ENCODE results near the gene KCNA5.

KCNA5 gene

DNA sequence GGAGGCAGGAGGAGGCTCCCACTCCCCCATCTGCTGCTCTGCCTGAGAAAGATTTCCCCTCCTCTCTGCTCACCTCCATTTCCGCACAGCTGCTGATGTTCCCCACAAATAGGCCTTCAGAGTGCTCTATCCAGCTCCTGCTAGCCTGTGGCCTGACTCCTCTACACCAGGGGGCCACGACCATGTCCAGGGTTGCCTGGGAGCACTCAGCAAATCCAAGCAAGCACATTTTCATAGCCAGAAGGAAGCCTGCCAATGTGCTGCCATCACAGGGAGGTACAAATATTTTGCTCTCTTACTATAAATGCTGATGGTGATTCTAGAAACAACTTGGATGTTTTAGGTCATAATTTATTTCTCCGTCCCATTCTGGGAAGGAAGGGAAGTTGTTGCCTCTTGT is 17.3 kb downstream of the KCNA5 start:
- TF ChIP-seq SIN3A (IDR thresholded peaks at IDR 0.05; ENCODE audit: borderline replicate concordance, insufficient read depth, low read length): no peak
- no peak for TF ChIP-seq POLR2AphosphoS5 (IDR thresholded peaks at IDR 0.05; ENCODE audit: low read depth, low read length)
- TF ChIP-seq, protein P1, sequence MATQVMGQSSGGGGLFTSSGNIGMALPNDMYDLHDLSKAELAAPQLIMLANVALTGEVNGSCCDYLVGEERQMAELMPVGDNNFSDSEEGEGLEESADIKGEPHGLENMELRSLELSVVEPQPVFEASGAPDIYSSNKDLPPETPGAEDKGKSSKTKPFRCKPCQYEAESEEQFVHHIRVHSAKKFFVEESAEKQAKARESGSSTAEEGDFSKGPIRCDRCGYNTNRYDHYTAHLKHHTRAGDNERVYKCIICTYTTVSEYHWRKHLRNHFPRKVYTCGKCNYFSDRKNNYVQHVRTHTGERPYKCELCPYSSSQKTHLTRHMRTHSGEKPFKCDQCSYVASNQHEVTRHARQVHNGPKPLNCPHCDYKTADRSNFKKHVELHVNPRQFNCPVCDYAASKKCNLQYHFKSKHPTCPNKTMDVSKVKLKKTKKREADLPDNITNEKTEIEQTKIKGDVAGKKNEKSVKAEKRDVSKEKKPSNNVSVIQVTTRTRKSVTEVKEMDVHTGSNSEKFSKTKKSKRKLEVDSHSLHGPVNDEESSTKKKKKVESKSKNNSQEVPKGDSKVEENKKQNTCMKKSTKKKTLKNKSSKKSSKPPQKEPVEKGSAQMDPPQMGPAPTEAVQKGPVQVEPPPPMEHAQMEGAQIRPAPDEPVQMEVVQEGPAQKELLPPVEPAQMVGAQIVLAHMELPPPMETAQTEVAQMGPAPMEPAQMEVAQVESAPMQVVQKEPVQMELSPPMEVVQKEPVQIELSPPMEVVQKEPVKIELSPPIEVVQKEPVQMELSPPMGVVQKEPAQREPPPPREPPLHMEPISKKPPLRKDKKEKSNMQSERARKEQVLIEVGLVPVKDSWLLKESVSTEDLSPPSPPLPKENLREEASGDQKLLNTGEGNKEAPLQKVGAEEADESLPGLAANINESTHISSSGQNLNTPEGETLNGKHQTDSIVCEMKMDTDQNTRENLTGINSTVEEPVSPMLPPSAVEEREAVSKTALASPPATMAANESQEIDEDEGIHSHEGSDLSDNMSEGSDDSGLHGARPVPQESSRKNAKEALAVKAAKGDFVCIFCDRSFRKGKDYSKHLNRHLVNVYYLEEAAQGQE (IDR thresholded peaks at IDR 0.05; ENCODE audit: insufficient read depth in 1 of 2, low read depth in 2 of 2, low read length in 2 of 2): no peak
- TF ChIP-seq FOXP2 (optimal IDR thresholded peaks at IDR 0.05; ENCODE audit: borderline replicate concordance, extremely low read depth, extremely low read length, insufficient read depth): no peak
- no peak for TF ChIP-seq TAF1 (IDR thresholded peaks at IDR 0.05; ENCODE audit: borderline replicate concordance, insufficient read depth, low read length)

DNA sequence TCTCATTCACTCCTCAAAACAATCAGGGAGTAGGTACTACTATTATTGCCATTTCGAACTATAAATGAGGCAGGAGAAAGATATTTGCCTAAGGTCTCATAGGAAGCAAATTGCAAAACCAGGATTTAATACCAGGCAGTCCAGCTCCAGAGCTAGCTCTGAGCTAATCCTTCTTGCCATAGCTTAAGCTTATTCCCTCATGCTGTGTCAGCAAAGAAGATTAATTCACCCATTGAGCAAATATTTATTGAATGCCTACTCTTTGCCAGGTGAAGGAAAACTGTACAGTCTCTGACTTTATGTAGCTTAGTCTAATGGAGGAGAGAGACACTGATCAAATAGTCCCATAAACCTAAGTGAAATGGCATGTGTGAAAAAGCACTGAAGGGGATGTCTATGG is 19.5 kb downstream of the KCNA5 start:
- TF ChIP-seq FOXP2 (optimal IDR thresholded peaks at IDR 0.05; ENCODE audit: borderline replicate concordance, extremely low read depth, extremely low read length, insufficient read depth): no peak
- TF ChIP-seq POLR2AphosphoS5 (IDR thresholded peaks at IDR 0.05; ENCODE audit: low read depth, low read length): no peak
- no peak for TF ChIP-seq SIN3A (IDR thresholded peaks at IDR 0.05; ENCODE audit: borderline replicate concordance, insufficient read depth, low read length)
- TF ChIP-seq, protein P1 (IDR thresholded peaks at IDR 0.05; ENCODE audit: insufficient read depth in 1 of 2, low read depth in 2 of 2, low read length in 2 of 2): no peak
- TF ChIP-seq TAF1 (IDR thresholded peaks at IDR 0.05; ENCODE audit: borderline replicate concordance, insufficient read depth, low read length): no peak

DNA sequence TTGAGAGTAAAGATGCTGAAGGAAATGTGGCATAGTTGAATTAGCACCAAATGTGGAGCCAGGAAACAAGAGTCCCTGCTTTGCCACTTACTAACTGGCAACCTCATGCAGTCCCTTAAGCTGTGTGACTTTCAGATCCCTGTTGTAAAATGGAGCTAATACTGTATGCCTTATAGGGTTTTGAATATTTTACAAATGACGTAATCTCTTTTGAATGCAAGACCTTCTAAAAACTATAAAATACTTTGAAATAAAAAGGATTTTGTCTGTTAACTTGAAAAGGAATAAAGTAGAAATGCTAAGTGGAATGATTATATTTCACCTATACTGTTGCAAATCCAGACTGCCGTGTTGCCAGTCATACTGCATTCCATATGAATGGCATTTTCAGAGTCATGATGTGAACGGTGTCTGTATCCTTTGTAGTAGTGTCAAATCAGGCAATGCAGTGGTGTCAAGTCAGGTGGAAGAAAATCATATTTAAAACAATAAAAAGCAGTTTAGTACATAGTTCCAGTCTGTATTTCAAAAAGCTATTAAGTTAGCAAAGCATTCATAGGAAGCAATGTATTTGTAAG is 21.3 kb downstream of the KCNA5 start:
- TF ChIP-seq TAF1 (IDR thresholded peaks at IDR 0.05; ENCODE audit: borderline replicate concordance, insufficient read depth, low read length): no peak
- TF ChIP-seq, protein P1 (IDR thresholded peaks at IDR 0.05; ENCODE audit: insufficient read depth in 1 of 2, low read depth in 2 of 2, low read length in 2 of 2): no peak
- TF ChIP-seq SIN3A (IDR thresholded peaks at IDR 0.05; ENCODE audit: borderline replicate concordance, insufficient read depth, low read length): no peak
- TF ChIP-seq FOXP2 (optimal IDR thresholded peaks at IDR 0.05; ENCODE audit: borderline replicate concordance, extremely low read depth, extremely low read length, insufficient read depth): no peak
- TF ChIP-seq POLR2AphosphoS5 (IDR thresholded peaks at IDR 0.05; ENCODE audit: low read depth, low read length): no peak

DNA sequence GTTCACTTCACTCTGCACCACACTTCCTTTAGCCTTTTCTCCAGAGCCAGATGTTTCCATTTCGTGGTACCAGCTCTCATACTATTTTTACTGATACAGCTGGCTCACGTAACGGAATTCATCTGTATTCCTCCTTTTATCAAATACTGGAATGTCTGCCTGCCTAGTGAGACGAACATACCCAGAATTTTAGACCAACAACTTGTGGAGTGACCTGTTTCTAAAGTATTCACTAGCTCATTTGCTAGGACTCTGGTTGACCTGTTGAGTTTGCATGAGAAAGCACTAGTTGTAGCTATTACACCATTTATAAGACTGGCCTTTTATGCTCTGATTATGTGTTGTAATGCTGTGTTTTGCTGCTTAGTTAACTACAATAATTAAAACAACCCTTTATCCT is 22.6 kb downstream of the KCNA5 start:
- TF ChIP-seq, protein P1 (IDR thresholded peaks at IDR 0.05; ENCODE audit: insufficient read depth in 1 of 2, low read depth in 2 of 2, low read length in 2 of 2): no peak
- TF ChIP-seq SIN3A (IDR thresholded peaks at IDR 0.05; ENCODE audit: borderline replicate concordance, insufficient read depth, low read length) (no peak), FOXP2 (optimal IDR thresholded peaks at IDR 0.05; ENCODE audit: borderline replicate concordance, extremely low read depth, extremely low read length, insufficient read depth) (no peak), TAF1 (IDR thresholded peaks at IDR 0.05; ENCODE audit: borderline replicate concordance, insufficient read depth, low read length) (no peak), POLR2AphosphoS5 (IDR thresholded peaks at IDR 0.05; ENCODE audit: low read depth, low read length) (no peak)
